HEK293 (cell line): ENCODE results near the gene CMPK1.

ENCODE experiments used
- CTCF ChIA-PET: fragments of 350-600 bp; formaldehyde crosslinking; extraction: SDS; loops from one replicate; lab custom pipeline; 2021; ENCODE audit warnings: antibody characterized with exemption; lab: Yijun Ruan, JAX
- POLR2A ChIA-PET: fragments of 300-600 bp; formaldehyde crosslinking; extraction: SDS; loops from one replicate; lab custom pipeline; 2020; ENCODE audit warnings: antibody characterized with exemption, inconsistent platforms; lab: Yijun Ruan, JAX
- H3K27ac ChIP-seq: fragments of 200-500 bp; sonication (Bioruptor generic); 2 replicates; pipeline ENCODE4 v1.5.1; 2014; ENCODE audit warnings: low read depth, low read length, control low read depth, inconsistent platforms; ENCODE audit errors: extremely low read depth
- H3K36me3 ChIP-seq, 2 experiments: fragments of 200-500 bp in 1 of 2; sonication (Bioruptor generic) in 1 of 2; 1 replicate in 1 of 2; 2 replicates in 1 of 2; pipeline ENCODE4 v1.5.1; 2014 to 2017; ENCODE audit warnings: inconsistent platforms in 2 of 2, low read length in 2 of 2; ENCODE audit not compliant: control insufficient read depth in 2 of 2, insufficient read depth in 1 of 2
- H3K4me1 ChIP-seq: fragments of 200-500 bp; sonication (Bioruptor generic); 2 replicates; pipeline ENCODE4 v1.5.1; 2014; ENCODE audit warnings: mild to moderate bottlenecking, low read length, inconsistent platforms; ENCODE audit not compliant: control insufficient read depth, insufficient read depth
- H3K4me3 ChIP-seq: 2 replicates; pipeline ENCODE4 v1.5.1; 2011; ENCODE audit warnings: low read depth, mild to moderate bottlenecking, control low read depth, low read length, moderate library complexity
- H3K9me3 ChIP-seq: fragments of 200-500 bp; sonication (Bioruptor generic); 2 replicates; pipeline ENCODE4 v1.5.1; 2014; ENCODE audit warnings: low read depth, low read length, inconsistent platforms; ENCODE audit not compliant: control insufficient read depth, insufficient read depth
- EGR2 ChIP-seq: fragments of 450-650 bp; formaldehyde crosslinking; IDR thresholded peaks from 2 replicates; pipeline ENCODE4 v1.5.1; 2016; ENCODE audit warnings: low read depth, missing biosample characterization, missing genetic modification characterization
- GFI1B ChIP-seq: fragments of 450-650 bp; formaldehyde crosslinking; IDR thresholded peaks from 2 replicates; pipeline ENCODE4 v1.5.1; 2016; ENCODE audit warnings: missing biosample characterization, missing genetic modification characterization
- IKZF3 ChIP-seq: fragments of 450-650 bp; IDR thresholded peaks from 2 replicates; pipeline ENCODE4 v1.5.0; 2018; ENCODE audit warnings: missing biosample characterization, mild to moderate bottlenecking, missing genetic modification characterization, moderate library complexity
- KLF17 ChIP-seq: fragments of 450-650 bp; formaldehyde crosslinking; IDR thresholded peaks from 2 replicates; pipeline ENCODE4 v1.5.1; 2016; ENCODE audit warnings: missing biosample characterization, missing genetic modification characterization
- MZF1 ChIP-seq: fragments of 450-650 bp; formaldehyde crosslinking; IDR thresholded peaks from 2 replicates; pipeline ENCODE4 v1.5.1; 2017; ENCODE audit warnings: missing biosample characterization, missing genetic modification characterization, borderline replicate concordance
- PATZ1 ChIP-seq: fragments of 450-650 bp; formaldehyde crosslinking; IDR thresholded peaks from 2 replicates; pipeline ENCODE4 v1.5.1; 2016; ENCODE audit warnings: missing biosample characterization, missing genetic modification characterization
- PRDM10 ChIP-seq: fragments of 450-650 bp; formaldehyde crosslinking; IDR thresholded peaks from 2 replicates; pipeline ENCODE4 v1.5.1; 2016; ENCODE audit warnings: missing biosample characterization, missing genetic modification characterization
- PRDM6 ChIP-seq: fragments of 450-650 bp; formaldehyde crosslinking; IDR thresholded peaks from 2 replicates; pipeline ENCODE4 v1.5.1; 2017; ENCODE audit warnings: missing biosample characterization, missing genetic modification characterization
- REST ChIP-seq: fragments of 450-650 bp; formaldehyde crosslinking; IDR thresholded peaks from 2 replicates; pipeline ENCODE4 v1.5.1; 2016; ENCODE audit warnings: missing biosample characterization, missing genetic modification characterization
- SCRT1 ChIP-seq: fragments of 450-650 bp; formaldehyde crosslinking; IDR thresholded peaks from 2 replicates; pipeline ENCODE4 v1.5.1; 2016; ENCODE audit warnings: missing biosample characterization, missing genetic modification characterization, borderline replicate concordance
- SP7 ChIP-seq: fragments of 450-650 bp; formaldehyde crosslinking; IDR thresholded peaks from 2 replicates; pipeline ENCODE4 v1.5.1; 2016; ENCODE audit warnings: missing biosample characterization, missing genetic modification characterization
- ZBTB17 ChIP-seq: fragments of 450-650 bp; formaldehyde crosslinking; IDR thresholded peaks from 2 replicates; pipeline ENCODE4 v1.5.1; 2016; ENCODE audit warnings: missing biosample characterization, missing genetic modification characterization
- ZBTB48 ChIP-seq: fragments of 450-650 bp; formaldehyde crosslinking; IDR thresholded peaks from 2 replicates; pipeline ENCODE4 v1.5.1; 2016; ENCODE audit warnings: missing biosample characterization, missing genetic modification characterization
- ZFHX2 ChIP-seq: fragments of 450-650 bp; formaldehyde crosslinking; conservative IDR thresholded peaks from 2 replicates; pipeline ENCODE4 v1.5.1; 2016; ENCODE audit warnings: missing biosample characterization, missing genetic modification characterization
- ZNF175 ChIP-seq: fragments of 450-650 bp; formaldehyde crosslinking; IDR thresholded peaks from 2 replicates; pipeline ENCODE4 v1.5.1; 2016; ENCODE audit warnings: missing biosample characterization, missing genetic modification characterization
- ZNF37A ChIP-seq: fragments of 450-650 bp; IDR thresholded peaks from 2 replicates; pipeline ENCODE4 v1.5.1; 2018; ENCODE audit warnings: missing biosample characterization, missing genetic modification characterization
- ZNF548 ChIP-seq: fragments of 450-650 bp; formaldehyde crosslinking; IDR thresholded peaks from 2 replicates; pipeline ENCODE4 v1.5.1; 2016; ENCODE audit warnings: missing biosample characterization, missing genetic modification characterization
- ZNF654 ChIP-seq: fragments of 450-650 bp; formaldehyde crosslinking; IDR thresholded peaks from 2 replicates; pipeline ENCODE4 v1.5.1; 2016; ENCODE audit warnings: low read depth, missing biosample characterization, missing genetic modification characterization
- ZNF670 ChIP-seq: fragments of 450-650 bp; formaldehyde crosslinking; IDR thresholded peaks from 2 replicates; pipeline ENCODE4 v1.5.1; 2016; ENCODE audit warnings: missing biosample characterization, missing genetic modification characterization, low read depth
- ZNF704 ChIP-seq: fragments of 450-650 bp; formaldehyde crosslinking; IDR thresholded peaks from 2 replicates; pipeline ENCODE4 v1.5.1; 2016; ENCODE audit warnings: missing biosample characterization, missing genetic modification characterization

The CMPK1 gene

GRCh38 chr1:47388030-47388890, 54.7 kb downstream of the CMPK1 start (continued):
- peak; percentile 52; the same call in 1 of the 2 replicates for TF ChIP-seq PRDM10 (tag by site-specific recombination)
- no peak for TF ChIP-seq PRDM6 (tag by site-specific recombination)
- TF ChIP-seq ZNF37A (tag by site-specific recombination): no peak
- TF ChIP-seq ZNF670 (tag by site-specific recombination): no peak
- peak; percentile 37; the same call in 1 of the 2 replicates for TF ChIP-seq EGR2 (tag by site-specific recombination)
- no peak for TF ChIP-seq KLF17 (tag by site-specific recombination)
- TF ChIP-seq MZF1 (tag by site-specific recombination): no peak
- peak; percentile 58 for TF ChIP-seq ZFHX2
- no peak for TF ChIP-seq ZNF548 (tag by site-specific recombination)
- no peak for TF ChIP-seq ZNF704 (tag by site-specific recombination)
- no peak for TF ChIP-seq ZBTB48

- ChIA-PET CTCF (interaction anchor here (0.6 to 8.1 kb wide), 34 partner anchors 7 to 1132 kb away, joined by 3 to 151 read pairs (median 5); partner anchors contain the start of gene FOXD2), POLR2A (interaction anchor here (0.5 to 1.6 kb wide), 5 partner anchors 13 to 337 kb away, joined by 3 to 7 read pairs (median 3); partner anchors contain the start of gene FOXD2)
- H3K36me3 ChIP-seq: no peaks in the 10 kb centered on the region
- H3K27ac ChIP-seq: no peak overlapping the region
- no peaks in the 10 kb centered on the region for H3K4me1 ChIP-seq
- no peak overlapping the region for H3K4me3 ChIP-seq
- no peaks in the 10 kb centered on the region for H3K9me3 ChIP-seq
- TF ChIP-seq ZBTB17 (peak; percentile 86), MZF1 (tag by site-specific recombination) (no peak), ZNF654 (tag by site-specific recombination) (peak; percentile 73), REST (tag by site-specific recombination) (no peak), ZNF175 (tag by site-specific recombination) (no peak), SP7 (tag by site-specific recombination) (peak; percentile 38; the same call in 1 of the 2 replicates), GFI1B (tag by site-specific recombination) (no peak), SCRT1 (tag by site-specific recombination) (no peak), PATZ1 (tag by site-specific recombination) (no peak), ZNF704 (tag by site-specific recombination) (no peak), IKZF3 (tag by site-specific recombination) (no peak)
These were observed 55.3 kb downstream of the CMPK1 start for GRCh38 chr1:47388891-47389238.
